ENCODE results near the gene CTU2. TPM values are rescaled to one million over a fixed set of nuclear protein-coding genes. Genes with fewer than 3 reads are reported as not detected.

Gene CTU2
- total and polyA plus RNA-seq, 9 of the 15 experiments (the other 6 are each of a cell fraction or from before 2014, with no cell fraction given): 1.3 to 105 (median 23.2) TPM

DNA sequence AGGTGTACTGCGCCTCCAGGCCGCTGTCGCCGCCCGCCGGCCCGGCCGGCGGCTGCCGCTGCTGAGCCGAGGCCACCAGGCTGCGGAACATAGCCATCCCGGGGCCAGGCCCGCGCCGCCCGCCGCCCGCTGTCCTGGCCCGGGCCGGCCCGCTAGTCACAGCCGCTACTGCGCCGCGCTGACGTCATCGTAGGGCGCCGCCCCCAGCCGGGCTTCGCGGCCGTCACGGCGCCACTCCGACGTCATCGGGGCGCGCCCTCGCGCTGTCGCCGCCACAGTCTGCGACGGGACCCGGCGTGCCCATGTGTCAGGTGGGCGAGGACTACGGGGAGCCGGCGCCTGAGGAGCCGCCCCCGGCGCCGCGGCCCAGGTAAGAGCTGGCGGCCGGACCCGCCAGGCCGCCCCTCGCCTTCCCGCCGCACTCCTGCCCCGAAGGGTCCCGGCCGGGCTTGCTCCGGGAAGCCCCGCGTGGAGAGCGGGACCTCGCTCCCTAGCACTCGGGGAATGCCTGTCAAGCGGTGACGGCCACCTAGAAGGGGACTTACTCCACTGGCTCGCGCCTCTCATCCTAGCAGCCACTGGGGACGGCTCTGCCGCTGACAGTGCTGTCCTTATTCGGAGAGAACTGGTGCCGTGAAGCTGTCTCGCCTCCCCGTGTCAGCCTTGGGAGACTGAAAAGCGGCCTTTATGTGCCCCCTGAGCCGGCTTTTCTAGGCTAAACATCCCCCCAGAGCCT, at the start of gene CTU2, which contains the start of gene RNF166 (continued):
- TF ChIP-seq, protein P1, sequence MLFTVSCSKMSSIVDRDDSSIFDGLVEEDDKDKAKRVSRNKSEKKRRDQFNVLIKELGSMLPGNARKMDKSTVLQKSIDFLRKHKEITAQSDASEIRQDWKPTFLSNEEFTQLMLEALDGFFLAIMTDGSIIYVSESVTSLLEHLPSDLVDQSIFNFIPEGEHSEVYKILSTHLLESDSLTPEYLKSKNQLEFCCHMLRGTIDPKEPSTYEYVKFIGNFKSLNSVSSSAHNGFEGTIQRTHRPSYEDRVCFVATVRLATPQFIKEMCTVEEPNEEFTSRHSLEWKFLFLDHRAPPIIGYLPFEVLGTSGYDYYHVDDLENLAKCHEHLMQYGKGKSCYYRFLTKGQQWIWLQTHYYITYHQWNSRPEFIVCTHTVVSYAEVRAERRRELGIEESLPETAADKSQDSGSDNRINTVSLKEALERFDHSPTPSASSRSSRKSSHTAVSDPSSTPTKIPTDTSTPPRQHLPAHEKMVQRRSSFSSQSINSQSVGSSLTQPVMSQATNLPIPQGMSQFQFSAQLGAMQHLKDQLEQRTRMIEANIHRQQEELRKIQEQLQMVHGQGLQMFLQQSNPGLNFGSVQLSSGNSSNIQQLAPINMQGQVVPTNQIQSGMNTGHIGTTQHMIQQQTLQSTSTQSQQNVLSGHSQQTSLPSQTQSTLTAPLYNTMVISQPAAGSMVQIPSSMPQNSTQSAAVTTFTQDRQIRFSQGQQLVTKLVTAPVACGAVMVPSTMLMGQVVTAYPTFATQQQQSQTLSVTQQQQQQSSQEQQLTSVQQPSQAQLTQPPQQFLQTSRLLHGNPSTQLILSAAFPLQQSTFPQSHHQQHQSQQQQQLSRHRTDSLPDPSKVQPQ (CRISPR knock-in tag; IDR thresholded peaks at IDR 0.05; ENCODE audit: borderline replicate concordance): no peak
- TF ChIP-seq POLR2AphosphoS5 (IDR thresholded peaks at IDR 0.05; ENCODE audit: control insufficient read depth, insufficient read depth, low read depth, low read length): peak; percentile 82
- no peak for TF ChIP-seq EZH2 (IDR thresholded peaks at IDR 0.05; ENCODE audit: borderline replicate concordance, low read depth, low read length)
- TF ChIP-seq, protein P2, sequence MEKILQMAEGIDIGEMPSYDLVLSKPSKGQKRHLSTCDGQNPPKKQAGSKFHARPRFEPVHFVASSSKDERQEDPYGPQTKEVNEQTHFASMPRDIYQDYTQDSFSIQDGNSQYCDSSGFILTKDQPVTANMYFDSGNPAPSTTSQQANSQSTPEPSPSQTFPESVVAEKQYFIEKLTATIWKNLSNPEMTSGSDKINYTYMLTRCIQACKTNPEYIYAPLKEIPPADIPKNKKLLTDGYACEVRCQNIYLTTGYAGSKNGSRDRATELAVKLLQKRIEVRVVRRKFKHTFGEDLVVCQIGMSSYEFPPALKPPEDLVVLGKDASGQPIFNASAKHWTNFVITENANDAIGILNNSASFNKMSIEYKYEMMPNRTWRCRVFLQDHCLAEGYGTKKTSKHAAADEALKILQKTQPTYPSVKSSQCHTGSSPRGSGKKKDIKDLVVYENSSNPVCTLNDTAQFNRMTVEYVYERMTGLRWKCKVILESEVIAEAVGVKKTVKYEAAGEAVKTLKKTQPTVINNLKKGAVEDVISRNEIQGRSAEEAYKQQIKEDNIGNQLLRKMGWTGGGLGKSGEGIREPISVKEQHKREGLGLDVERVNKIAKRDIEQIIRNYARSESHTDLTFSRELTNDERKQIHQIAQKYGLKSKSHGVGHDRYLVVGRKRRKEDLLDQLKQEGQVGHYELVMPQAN (IDR thresholded peaks at IDR 0.05; ENCODE audit: borderline replicate concordance): peak; percentile 79
- no peak for TF ChIP-seq ZNF57 (CRISPR knock-in tag; IDR thresholded peaks at IDR 0.05)
- TF ChIP-seq, protein P3, sequence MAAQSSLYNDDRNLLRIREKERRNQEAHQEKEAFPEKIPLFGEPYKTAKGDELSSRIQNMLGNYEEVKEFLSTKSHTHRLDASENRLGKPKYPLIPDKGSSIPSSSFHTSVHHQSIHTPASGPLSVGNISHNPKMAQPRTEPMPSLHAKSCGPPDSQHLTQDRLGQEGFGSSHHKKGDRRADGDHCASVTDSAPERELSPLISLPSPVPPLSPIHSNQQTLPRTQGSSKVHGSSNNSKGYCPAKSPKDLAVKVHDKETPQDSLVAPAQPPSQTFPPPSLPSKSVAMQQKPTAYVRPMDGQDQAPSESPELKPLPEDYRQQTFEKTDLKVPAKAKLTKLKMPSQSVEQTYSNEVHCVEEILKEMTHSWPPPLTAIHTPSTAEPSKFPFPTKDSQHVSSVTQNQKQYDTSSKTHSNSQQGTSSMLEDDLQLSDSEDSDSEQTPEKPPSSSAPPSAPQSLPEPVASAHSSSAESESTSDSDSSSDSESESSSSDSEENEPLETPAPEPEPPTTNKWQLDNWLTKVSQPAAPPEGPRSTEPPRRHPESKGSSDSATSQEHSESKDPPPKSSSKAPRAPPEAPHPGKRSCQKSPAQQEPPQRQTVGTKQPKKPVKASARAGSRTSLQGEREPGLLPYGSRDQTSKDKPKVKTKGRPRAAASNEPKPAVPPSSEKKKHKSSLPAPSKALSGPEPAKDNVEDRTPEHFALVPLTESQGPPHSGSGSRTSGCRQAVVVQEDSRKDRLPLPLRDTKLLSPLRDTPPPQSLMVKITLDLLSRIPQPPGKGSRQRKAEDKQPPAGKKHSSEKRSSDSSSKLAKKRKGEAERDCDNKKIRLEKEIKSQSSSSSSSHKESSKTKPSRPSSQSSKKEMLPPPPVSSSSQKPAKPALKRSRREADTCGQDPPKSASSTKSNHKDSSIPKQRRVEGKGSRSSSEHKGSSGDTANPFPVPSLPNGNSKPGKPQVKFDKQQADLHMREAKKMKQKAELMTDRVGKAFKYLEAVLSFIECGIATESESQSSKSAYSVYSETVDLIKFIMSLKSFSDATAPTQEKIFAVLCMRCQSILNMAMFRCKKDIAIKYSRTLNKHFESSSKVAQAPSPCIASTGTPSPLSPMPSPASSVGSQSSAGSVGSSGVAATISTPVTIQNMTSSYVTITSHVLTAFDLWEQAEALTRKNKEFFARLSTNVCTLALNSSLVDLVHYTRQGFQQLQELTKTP (IDR thresholded peaks at IDR 0.05; ENCODE audit: low read depth in 1 of 2, partially characterized antibody in 2 of 2): no peak
- TF ChIP-seq MTF1 (CRISPR knock-in tag; IDR thresholded peaks at IDR 0.05; ENCODE audit: borderline replicate concordance): no peak
- 0 out of 2 replicates have a peak, but pooled peaks have one; percentile 20 for TF ChIP-seq ZNF133 (CRISPR knock-in tag; IDR thresholded peaks at IDR 0.05)
- TF ChIP-seq TFAM (CRISPR knock-in tag; conservative IDR thresholded peaks at IDR 0.05): no peak
- no peak for TF ChIP-seq KLF10 (CRISPR knock-in tag; IDR thresholded peaks at IDR 0.05)
- TF ChIP-seq, protein P4, sequence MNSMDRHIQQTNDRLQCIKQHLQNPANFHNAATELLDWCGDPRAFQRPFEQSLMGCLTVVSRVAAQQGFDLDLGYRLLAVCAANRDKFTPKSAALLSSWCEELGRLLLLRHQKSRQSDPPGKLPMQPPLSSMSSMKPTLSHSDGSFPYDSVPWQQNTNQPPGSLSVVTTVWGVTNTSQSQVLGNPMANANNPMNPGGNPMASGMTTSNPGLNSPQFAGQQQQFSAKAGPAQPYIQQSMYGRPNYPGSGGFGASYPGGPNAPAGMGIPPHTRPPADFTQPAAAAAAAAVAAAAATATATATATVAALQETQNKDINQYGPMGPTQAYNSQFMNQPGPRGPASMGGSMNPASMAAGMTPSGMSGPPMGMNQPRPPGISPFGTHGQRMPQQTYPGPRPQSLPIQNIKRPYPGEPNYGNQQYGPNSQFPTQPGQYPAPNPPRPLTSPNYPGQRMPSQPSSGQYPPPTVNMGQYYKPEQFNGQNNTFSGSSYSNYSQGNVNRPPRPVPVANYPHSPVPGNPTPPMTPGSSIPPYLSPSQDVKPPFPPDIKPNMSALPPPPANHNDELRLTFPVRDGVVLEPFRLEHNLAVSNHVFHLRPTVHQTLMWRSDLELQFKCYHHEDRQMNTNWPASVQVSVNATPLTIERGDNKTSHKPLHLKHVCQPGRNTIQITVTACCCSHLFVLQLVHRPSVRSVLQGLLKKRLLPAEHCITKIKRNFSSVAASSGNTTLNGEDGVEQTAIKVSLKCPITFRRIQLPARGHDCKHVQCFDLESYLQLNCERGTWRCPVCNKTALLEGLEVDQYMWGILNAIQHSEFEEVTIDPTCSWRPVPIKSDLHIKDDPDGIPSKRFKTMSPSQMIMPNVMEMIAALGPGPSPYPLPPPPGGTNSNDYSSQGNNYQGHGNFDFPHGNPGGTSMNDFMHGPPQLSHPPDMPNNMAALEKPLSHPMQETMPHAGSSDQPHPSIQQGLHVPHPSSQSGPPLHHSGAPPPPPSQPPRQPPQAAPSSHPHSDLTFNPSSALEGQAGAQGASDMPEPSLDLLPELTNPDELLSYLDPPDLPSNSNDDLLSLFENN (IDR thresholded peaks at IDR 0.05; ENCODE audit: low read depth in 2 of 2, low read length in 2 of 2): peak in 1 of 2 experiments; percentile 62; a peak in 1 of 4 replicates
- no peak for TF ChIP-seq CBX3 (IDR thresholded peaks at IDR 0.05; ENCODE audit: borderline replicate concordance in 1 of 2, low read length in 2 of 2)
